Activated CD4-positive, alpha-beta T cell treated with anti-CD3 and anti-CD28 coated beads, Interleukin-2, amount 50 U/mL, for 48 hours (primary cell): ENCODE measurements around the gene KLF15.
A peak's percentile ranks its signal among the peaks of the same experiment; 100 is the strongest.

Experiments
- DNase-seq, 2 experiments: peaks; one replicate each; pipeline ENCODE4 v3.0.0-alpha.2; 2020

KLF15 gene

GRCh38 chr3:126357295-126358037, at the start of gene KLF15:
Gene KLF15 (minus strand): TSS chr3:126357408. CDS start chr3:126352922, 4,486 bp downstream.
- DNase-seq: peak; percentile 80

GRCh38 chr3:126406389-126407296, 49.4 kb upstream of the KLF15 start:
- DNase-seq: no peak

GRCh38 chr3:126402666-126403302, 45.6 kb upstream of the KLF15 start:
- no peak for DNase-seq

GRCh38 chr3:126402178-126402577, 45.0 kb upstream of the KLF15 start:
- DNase-seq: no peak

GRCh38 chr3:126401611-126402160, 44.5 kb upstream of the KLF15 start:
- DNase-seq: no peak

- no peak for DNase-seq
Measured at GRCh38 chr3:126399756-126400155, 42.5 kb upstream of the KLF15 start.

GRCh38 chr3:126399351-126399735, 42.1 kb upstream of the KLF15 start:
- DNase-seq: no peak

- no peak for DNase-seq
Measured at GRCh38 chr3:126398423-126399350, 41.5 kb upstream of the KLF15 start.

- no peak for DNase-seq
Measured at GRCh38 chr3:126397610-126398422, 40.6 kb upstream of the KLF15 start.

- no peak for DNase-seq
Measured at GRCh38 chr3:126396536-126396935, 39.3 kb upstream of the KLF15 start.

- no peak for DNase-seq
Measured at GRCh38 chr3:126395846-126396513, 38.8 kb upstream of the KLF15 start.

GRCh38 chr3:126394977-126395321, 37.7 kb upstream of the KLF15 start:
- no peak for DNase-seq

- DNase-seq: no peak
Measured at GRCh38 chr3:126394179-126394976, 37.2 kb upstream of the KLF15 start, which contains the start of gene CFAP100. Gene CFAP100 (plus strand): TSS chr3:126394909. CDS start chr3:126396001, 1,092 bp downstream.

- no peak for DNase-seq
Measured at GRCh38 chr3:126393563-126393962, 36.4 kb upstream of the KLF15 start.

GRCh38 chr3:126392246-126392645, 35.0 kb upstream of the KLF15 start:
- no peak for DNase-seq

- no peak for DNase-seq
Measured at GRCh38 chr3:126391631-126392030, 34.4 kb upstream of the KLF15 start.

GRCh38 chr3:126390751-126391150, 33.5 kb upstream of the KLF15 start:
- no peak for DNase-seq

- DNase-seq: no peak
Measured at GRCh38 chr3:126390201-126390600, 33.0 kb upstream of the KLF15 start.

GRCh38 chr3:126389794-126390146, 32.6 kb upstream of the KLF15 start:
- no peak for DNase-seq
